HepG2 (cell line): ENCODE data around the gene SSTR5. TPM values are rescaled to one million over a fixed set of nuclear protein-coding genes. Genes with fewer than 3 reads are reported as not detected.

Source experiments
- ATAC-seq: fragments of 200-7000 bp; cut with Tn5 transposase; 3 replicates; pipeline ENCODE4 v1.9.1; 2020; ENCODE audit warnings: mild to moderate bottlenecking, moderate library complexity
- BruUV-seq: library from RNA; stranded (reverse); fragments of 400-500 nt; replicated peaks from 2 replicates; lab custom pipeline; 2021; lab: Mats Ljungman, UMichigan
- CTCF ChIA-PET: fragments of 300-600 bp; formaldehyde crosslinking; extraction: SDS; loops from one replicate; lab custom pipeline; 2021; ENCODE audit warnings: low total read pairs, inconsistent platforms, low intra/inter-chr PET ratio; lab: Yijun Ruan, JAX
- POLR2A ChIA-PET: fragments of 350-600 bp; sonication (Branson Sonifier 250); formaldehyde crosslinking; loops from one replicate; lab custom pipeline; 2020; ENCODE audit warnings: antibody characterized with exemption, inconsistent platforms; lab: Yijun Ruan, JAX
- DNase-seq: peaks from one replicate; pipeline ENCODE4 v3.0.0-alpha.2; 2015; ENCODE audit warnings: low spot score
- FAIRE-seq: peaks from 3 replicates; lab custom pipeline; 2011; peaks lifted over from hg19 to GRCh38; lab: Jason Lieb, UNC
- H2AFZ ChIP-seq: one replicate; pipeline ENCODE4 v1.6.1; 2011; ENCODE audit warnings: low read length, inconsistent platforms
- H3K27ac ChIP-seq: fragments of 300-600 bp; 3 replicates; pipeline ENCODE4 v1.8.0; 2011; ENCODE audit warnings: mixed run types, mild to moderate bottlenecking, mixed read lengths, low read length, inconsistent platforms; ENCODE audit not compliant: insufficient read depth; ENCODE audit errors: extremely low read length
- H3K27me3 ChIP-seq, 2 experiments: fragments of 200-600 bp in 1 of 2; 2 replicates in 1 of 2; 3 replicates in 1 of 2; pipeline versions ENCODE4 v1.6.0 to v1.8.0; 2011; ENCODE audit warnings: low read length in 2 of 2, mild to moderate bottlenecking in 2 of 2, moderate library complexity in 2 of 2, inconsistent platforms in 1 of 2; ENCODE audit not compliant: insufficient read depth in 2 of 2, control insufficient read depth in 1 of 2
- H3K36me3 ChIP-seq, 2 experiments: fragments of 200-600 bp in 1 of 2; replicated peaks in 1 of 2; 2 replicates in 1 of 2; 3 replicates in 1 of 2; pipeline versions ENCODE4 v1.5.1 to v1.8.0; 2011; ENCODE audit warnings: low read length in 2 of 2, inconsistent platforms in 1 of 2; ENCODE audit not compliant: insufficient read depth in 2 of 2, control insufficient read depth in 1 of 2
- H3K4me1 ChIP-seq: 2 replicates; pipeline ENCODE4 v1.5.1; 2012; ENCODE audit warnings: low read length, inconsistent platforms; ENCODE audit not compliant: insufficient read depth
- H3K4me2 ChIP-seq: 2 replicates; pipeline ENCODE4 v1.6.0; 2011; ENCODE audit warnings: low read depth, low read length, inconsistent platforms
- H3K4me3 ChIP-seq, 3 experiments: fragments of 200-600 bp in 1 of 3; sonication (generic), shearing (Covaris generic) in 1 of 3; replicated peaks in 1 of 3; 2 replicates each; pipeline ENCODE4 v1.5.1; 2011 to 2016; ENCODE audit warnings: low read length in 3 of 3, inconsistent platforms in 2 of 3, low read depth in 2 of 3, mild to moderate bottlenecking in 2 of 3, control low read depth in 1 of 3, mixed read lengths in 1 of 3; ENCODE audit not compliant: insufficient read depth in 1 of 3
- H3K79me2 ChIP-seq: one replicate; pipeline ENCODE4 v1.6.1; 2011; ENCODE audit warnings: low read length, inconsistent platforms; ENCODE audit not compliant: insufficient read depth
- H3K9ac ChIP-seq: 2 replicates; pipeline ENCODE4 v1.6.0; 2011; ENCODE audit warnings: mild to moderate bottlenecking, low read depth, low read length, inconsistent platforms; ENCODE audit not compliant: insufficient read depth
- H3K9me3 ChIP-seq: 2 replicates; pipeline ENCODE4 v1.5.1; 2012; ENCODE audit warnings: mild to moderate bottlenecking, low read length
- H4K20me1 ChIP-seq: 2 replicates; pipeline ENCODE4 v1.6.0; 2011; ENCODE audit warnings: inconsistent platforms, mild to moderate bottlenecking, low read length, moderate library complexity; ENCODE audit not compliant: insufficient read depth
- CBX1 ChIP-seq: IDR thresholded peaks from one replicate; pipeline ENCODE4 v1.6.1; 2016; ENCODE audit warnings: antibody characterized with exemption, low read depth
- CCDC6 ChIP-seq: sonication (generic); formaldehyde crosslinking; IDR thresholded peaks from 2 replicates; pipeline ENCODE4 v1.8.1; 2022; ENCODE audit warnings: mild to moderate bottlenecking, missing genetic modification reagents, moderate library complexity
- DNMT1 ChIP-seq: sonication (generic); formaldehyde crosslinking; IDR thresholded peaks from 2 replicates; pipeline ENCODE4 v1.5.1; 2020; ENCODE audit warnings: mild to moderate bottlenecking, missing genetic modification reagents
- ELF1 ChIP-seq: sonication (generic); formaldehyde crosslinking; IDR thresholded peaks from 2 replicates; pipeline ENCODE4 v1.4.0; 2020; ENCODE audit warnings: missing genetic modification reagents
- HNRNPLL ChIP-seq: fragments of 200-400 bp; formaldehyde crosslinking; IDR thresholded peaks from 2 replicates; pipeline ENCODE4 v1.6.1; 2017; ENCODE audit warnings: mild to moderate bottlenecking, low read depth, low read length; ENCODE audit not compliant: poor library complexity, severe bottlenecking
- KAT7 ChIP-seq: IDR thresholded peaks from 2 replicates; pipeline ENCODE4 v1.6.1; 2018; ENCODE audit warnings: borderline replicate concordance, missing compliant biosample characterization
- NFIC ChIP-seq: IDR thresholded peaks from 2 replicates; pipeline ENCODE4 v1.6.1; 2012; ENCODE audit warnings: mild to moderate bottlenecking, low read length, inconsistent platforms
- NFYB ChIP-seq: sonication (generic); formaldehyde crosslinking; IDR thresholded peaks from 2 replicates; pipeline ENCODE4 v1.4.0; 2020; ENCODE audit warnings: missing genetic modification reagents
- PHF5A ChIP-seq: IDR thresholded peaks from one replicate; pipeline ENCODE4 v1.6.1; 2018; ENCODE audit warnings: low read depth, missing genetic modification reagents; ENCODE audit not compliant: unreplicated experiment
- SALL2 ChIP-seq: sonication (generic); formaldehyde crosslinking; IDR thresholded peaks from 2 replicates; pipeline ENCODE4 v1.8.1; 2023; ENCODE audit warnings: mild to moderate bottlenecking, missing genetic modification reagents, inconsistent platforms
- YY1 ChIP-seq: IDR thresholded peaks from 2 replicates; pipeline ENCODE4 v1.6.1; 2011; ENCODE audit warnings: low read length, low read depth, moderate library complexity, mild to moderate bottlenecking; ENCODE audit not compliant: insufficient read depth, insufficient replicate concordance
- ZKSCAN8 ChIP-seq: IDR thresholded peaks from 2 replicates; pipeline ENCODE4 v1.6.1; 2016; ENCODE audit warnings: borderline replicate concordance, missing genetic modification reagents, missing compliant biosample characterization
- ZNF326 ChIP-seq: sonication (generic); formaldehyde crosslinking; IDR thresholded peaks from 2 replicates; pipeline ENCODE4 v1.4.0; 2020; ENCODE audit warnings: missing genetic modification reagents, borderline replicate concordance
- WGBS: methylation state at CpG from one replicate; pipeline ENCODE4 v1.1.6; 2017; ENCODE audit warnings: low lambda C conversion rate; 5-methylcytosine and 5-hydroxymethylcytosine counted together
- in situ Hi-C: cut with HindIII; loops from 2 replicates; pipeline ENCODE4 v1.10.0; 2017; ENCODE audit warnings: low pct_unique_long_range_greater_than_20kb; ENCODE audit not compliant: extremely low pct_ligation_motif_present
- intact Hi-C: fragments of 100-400 bp; cut with micrococcal nuclease; formaldehyde crosslinking; loops from one replicate; pipeline ENCODE4 v1.10.0; 2022; ENCODE audit not compliant: unreplicated experiment
- polyA plus RNA-seq, 8 experiments: library from polyadenylated mRNA; depleted of rRNA in 3 of 8; stranded (reverse) in 7 of 8; unstranded in 1 of 8; fragments of >200 nt; fragmentation: Illumina TruSeq in 4 of 8; extraction: Trizol in 4 of 8; gene quantifications; 2 replicates each; pipeline versions ENCODE4 v1.2.1 to v1.2.3, GENCODE V29; 2011 to 2016; ENCODE audit warnings: low read depth in 4 of 8, missing spikeins in 1 of 8, mixed read lengths in 1 of 8; ENCODE audit not compliant: insufficient read depth in 1 of 8
- total RNA-seq, 5 experiments: library from RNA; depleted of rRNA; stranded (reverse); fragments of >200 nt; fragmentation: Illumina TruSeq; extraction: Trizol; gene quantifications; 2 replicates each; pipeline ENCODE4 v1.2.3, GENCODE V29; 2016; ENCODE audit warnings: low read depth in 1 of 5

Gene SSTR5
- total and polyA plus RNA-seq, 2 of the 13 experiments (the other 11 are each of a cell fraction or from before 2014, with no cell fraction given) = 0.20 to 0.49 TPM

- peaks cover 7 to 36% of the 10 kb centered on the region in 2 experiments for H3K27me3 ChIP-seq
- ChIA-PET POLR2A (interaction anchor here (2.2 kb wide), 1 partner anchor 10 kb away, joined by 14 read pairs; no protein-coding TSS in a partner anchor), CTCF (no interaction called here)
- no peak overlapping the region for H3K4me3 ChIP-seq
- ATAC-seq (no peak), FAIRE-seq (no peak), DNase-seq (no peak)
- H4K20me1 ChIP-seq = no peaks in the 10 kb centered on the region
- in situ Hi-C loops = no loop called here
- H3K9ac ChIP-seq = no peak overlapping the region
- intact Hi-C loops = no loop called here
- no peaks in the 10 kb centered on the region for H3K9me3 ChIP-seq
- H3K79me2 ChIP-seq = no peaks in the 10 kb centered on the region
- H3K4me2 ChIP-seq = no peak overlapping the region
- WGBS = 98% methylated on average over 22 of the region's 27 CpGs
- H3K27ac ChIP-seq = no peak overlapping the region
- no peaks in the 10 kb centered on the region for H3K36me3 ChIP-seq
- BruUV-seq = no TSS peak
- peaks cover 38% of the 10 kb centered on the region for H3K4me1 ChIP-seq
- TF ChIP-seq ZNF326 (peak; percentile 54; the same call in 1 of the 2 replicates), DNMT1 (CRISPR knock-in tag) (no peak), ZKSCAN8 (CRISPR knock-in tag) (peak; percentile 96), NFIC (no peak), CCDC6 (no peak), KAT7 (no peak), YY1 (no peak), ELF1 (no peak), NFYB (CRISPR knock-in tag) (no peak), CBX1 (no peak), HNRNPLL (peak; percentile 40), SALL2 (CRISPR knock-in tag) (no peak), PHF5A (CRISPR knock-in tag) (no peak)
- H2AFZ ChIP-seq = no peak overlapping the region
Observed at GRCh38 chr16:1091992-1092552, 19.5 kb downstream of the SSTR5 start.
